HepG2 (cell line): ENCODE measurements around the gene ZNF821. TPM values are rescaled to one million over a fixed set of nuclear protein-coding genes. Genes with fewer than 3 reads are reported as not detected.

Experiments
- ATAC-seq: fragments of 200-7000 bp; cut with Tn5 transposase; 3 replicates; pipeline ENCODE4 v1.9.1; 2020; ENCODE audit warnings: mild to moderate bottlenecking, moderate library complexity
- BruUV-seq: library from RNA; stranded (reverse); fragments of 400-500 nt; replicated peaks from 2 replicates; lab custom pipeline; 2021; lab: Mats Ljungman, UMichigan
- CTCF ChIA-PET: fragments of 300-600 bp; formaldehyde crosslinking; extraction: SDS; loops from one replicate; lab custom pipeline; 2021; ENCODE audit warnings: low total read pairs, inconsistent platforms, low intra/inter-chr PET ratio; lab: Yijun Ruan, JAX
- POLR2A ChIA-PET: fragments of 350-600 bp; sonication (Branson Sonifier 250); formaldehyde crosslinking; loops from one replicate; lab custom pipeline; 2020; ENCODE audit warnings: antibody characterized with exemption, inconsistent platforms; lab: Yijun Ruan, JAX
- DNase-seq: peaks from one replicate; pipeline ENCODE4 v3.0.0-alpha.2; 2015; ENCODE audit warnings: low spot score
- FAIRE-seq: peaks from 3 replicates; lab custom pipeline; 2011; peaks lifted over from hg19 to GRCh38; lab: Jason Lieb, UNC
- H2AFZ ChIP-seq: one replicate; pipeline ENCODE4 v1.6.1; 2011; ENCODE audit warnings: low read length, inconsistent platforms
- H3K27ac ChIP-seq: fragments of 300-600 bp; 3 replicates; pipeline ENCODE4 v1.8.0; 2011; ENCODE audit warnings: mixed run types, mild to moderate bottlenecking, mixed read lengths, low read length, inconsistent platforms; ENCODE audit not compliant: insufficient read depth; ENCODE audit errors: extremely low read length
- H3K27me3 ChIP-seq, 2 experiments: fragments of 200-600 bp in 1 of 2; 2 replicates in 1 of 2; 3 replicates in 1 of 2; pipeline versions ENCODE4 v1.6.0 to v1.8.0; 2011; ENCODE audit warnings: low read length in 2 of 2, mild to moderate bottlenecking in 2 of 2, moderate library complexity in 2 of 2, inconsistent platforms in 1 of 2; ENCODE audit not compliant: insufficient read depth in 2 of 2, control insufficient read depth in 1 of 2
- H3K36me3 ChIP-seq, 2 experiments: fragments of 200-600 bp in 1 of 2; replicated peaks in 1 of 2; 2 replicates in 1 of 2; 3 replicates in 1 of 2; pipeline versions ENCODE4 v1.5.1 to v1.8.0; 2011; ENCODE audit warnings: low read length in 2 of 2, inconsistent platforms in 1 of 2; ENCODE audit not compliant: insufficient read depth in 2 of 2, control insufficient read depth in 1 of 2
- H3K4me1 ChIP-seq: 2 replicates; pipeline ENCODE4 v1.5.1; 2012; ENCODE audit warnings: low read length, inconsistent platforms; ENCODE audit not compliant: insufficient read depth
- H3K4me2 ChIP-seq: 2 replicates; pipeline ENCODE4 v1.6.0; 2011; ENCODE audit warnings: low read depth, low read length, inconsistent platforms
- H3K4me3 ChIP-seq, 3 experiments: fragments of 200-600 bp in 1 of 3; sonication (generic), shearing (Covaris generic) in 1 of 3; replicated peaks in 1 of 3; 2 replicates each; pipeline ENCODE4 v1.5.1; 2011 to 2016; ENCODE audit warnings: low read length in 3 of 3, inconsistent platforms in 2 of 3, low read depth in 2 of 3, mild to moderate bottlenecking in 2 of 3, control low read depth in 1 of 3, mixed read lengths in 1 of 3; ENCODE audit not compliant: insufficient read depth in 1 of 3
- H3K79me2 ChIP-seq: one replicate; pipeline ENCODE4 v1.6.1; 2011; ENCODE audit warnings: low read length, inconsistent platforms; ENCODE audit not compliant: insufficient read depth
- H3K9ac ChIP-seq: 2 replicates; pipeline ENCODE4 v1.6.0; 2011; ENCODE audit warnings: mild to moderate bottlenecking, low read depth, low read length, inconsistent platforms; ENCODE audit not compliant: insufficient read depth
- H3K9me3 ChIP-seq: 2 replicates; pipeline ENCODE4 v1.5.1; 2012; ENCODE audit warnings: mild to moderate bottlenecking, low read length
- H4K20me1 ChIP-seq: 2 replicates; pipeline ENCODE4 v1.6.0; 2011; ENCODE audit warnings: inconsistent platforms, mild to moderate bottlenecking, low read length, moderate library complexity; ENCODE audit not compliant: insufficient read depth
- ARID2 ChIP-seq: sonication (generic); formaldehyde crosslinking; IDR thresholded peaks from 2 replicates; pipeline ENCODE4 v1.8.1; 2022; ENCODE audit warnings: mild to moderate bottlenecking, missing genetic modification reagents, borderline replicate concordance
- CEBPG ChIP-seq: IDR thresholded peaks from 2 replicates; pipeline ENCODE4 v1.6.1; 2016
- EHMT2 ChIP-seq: fragments of 200-600 bp; sonication (generic); IDR thresholded peaks from 2 replicates; pipeline ENCODE4 v1.7.0; 2017; ENCODE audit warnings: antibody characterized with exemption, low read depth, low read length, borderline replicate concordance
- KDM5A ChIP-seq: fragments of 200-600 bp; sonication (generic); IDR thresholded peaks from 2 replicates; pipeline ENCODE4 v1.7.0; 2018; ENCODE audit warnings: antibody characterized with exemption, mild to moderate bottlenecking, low read length, borderline replicate concordance
- NR3C1 ChIP-seq: sonication (generic); formaldehyde crosslinking; IDR thresholded peaks from 2 replicates; pipeline ENCODE4 v1.4.0; 2020; ENCODE audit warnings: missing genetic modification reagents
- NRL ChIP-seq: sonication (generic); formaldehyde crosslinking; IDR thresholded peaks from 2 replicates; pipeline ENCODE4 v1.5.0; 2020; ENCODE audit warnings: missing genetic modification reagents, mild to moderate bottlenecking, moderate library complexity, borderline replicate concordance
- PATZ1 ChIP-seq: sonication (generic); formaldehyde crosslinking; IDR thresholded peaks from 2 replicates; pipeline ENCODE4 v1.4.0; 2020; ENCODE audit warnings: missing genetic modification reagents
- SMARCE1 ChIP-seq: fragments of 450-650 bp; IDR thresholded peaks from 2 replicates; pipeline ENCODE4 v1.6.1; 2017; ENCODE audit warnings: borderline replicate concordance
- SRF ChIP-seq: IDR thresholded peaks from 2 replicates; pipeline ENCODE4 v1.6.1; 2011; ENCODE audit warnings: mild to moderate bottlenecking, low read depth, low read length, moderate library complexity
- ZBTB43 ChIP-seq: sonication (generic); formaldehyde crosslinking; conservative IDR thresholded peaks from 2 replicates; pipeline ENCODE4 v1.4.0; 2020; ENCODE audit warnings: missing genetic modification reagents
- ZBTB7A ChIP-seq: sonication (generic); formaldehyde crosslinking; IDR thresholded peaks from 2 replicates; pipeline ENCODE4 v1.8.0; 2022; ENCODE audit warnings: mild to moderate bottlenecking, missing genetic modification reagents
- ZNF30 ChIP-seq: sonication (generic); formaldehyde crosslinking; IDR thresholded peaks from 2 replicates; pipeline ENCODE4 v1.5.0; 2020; ENCODE audit warnings: mild to moderate bottlenecking, missing genetic modification reagents
- ZNF660 ChIP-seq: sonication (generic); formaldehyde crosslinking; IDR thresholded peaks from 2 replicates; pipeline ENCODE4 v1.5.1; 2020; ENCODE audit warnings: mild to moderate bottlenecking, low read depth, missing genetic modification reagents, borderline replicate concordance
- ZNF703 ChIP-seq: sonication (generic); formaldehyde crosslinking; IDR thresholded peaks from 2 replicates; pipeline ENCODE4 v1.5.1; 2020; ENCODE audit warnings: missing genetic modification reagents, mild to moderate bottlenecking, moderate library complexity, borderline replicate concordance
- WGBS: methylation state at CpG from one replicate; pipeline ENCODE4 v1.1.6; 2017; ENCODE audit warnings: low lambda C conversion rate; 5-methylcytosine and 5-hydroxymethylcytosine counted together
- in situ Hi-C: cut with HindIII; loops from 2 replicates; pipeline ENCODE4 v1.10.0; 2017; ENCODE audit warnings: low pct_unique_long_range_greater_than_20kb; ENCODE audit not compliant: extremely low pct_ligation_motif_present
- intact Hi-C: fragments of 100-400 bp; cut with micrococcal nuclease; formaldehyde crosslinking; loops from one replicate; pipeline ENCODE4 v1.10.0; 2022; ENCODE audit not compliant: unreplicated experiment
- polyA plus RNA-seq, 8 experiments: library from polyadenylated mRNA; depleted of rRNA in 3 of 8; stranded (reverse) in 7 of 8; unstranded in 1 of 8; fragments of >200 nt; fragmentation: Illumina TruSeq in 4 of 8; extraction: Trizol in 4 of 8; gene quantifications; 2 replicates each; pipeline versions ENCODE4 v1.2.1 to v1.2.3, GENCODE V29; 2011 to 2016; ENCODE audit warnings: low read depth in 4 of 8, missing spikeins in 1 of 8, mixed read lengths in 1 of 8; ENCODE audit not compliant: insufficient read depth in 1 of 8
- total RNA-seq, 5 experiments: library from RNA; depleted of rRNA; stranded (reverse); fragments of >200 nt; fragmentation: Illumina TruSeq; extraction: Trizol; gene quantifications; 2 replicates each; pipeline ENCODE4 v1.2.3, GENCODE V29; 2016; ENCODE audit warnings: low read depth in 1 of 5
- TF ChIP-seq, protein P1 (sequence below): sonication (generic); formaldehyde crosslinking; IDR thresholded peaks from 2 replicates; pipeline ENCODE4 v1.4.0; 2020; ENCODE audit warnings: low read depth, mild to moderate bottlenecking, missing genetic modification reagents

The ZNF821 gene
- total and polyA plus RNA-seq, 2 of the 13 experiments (the other 11 are each of a cell fraction or from before 2014, with no cell fraction given) = 7.0 to 9.1 TPM

GRCh38 chr16:71895679-71896365, 11.8 kb upstream of the ZNF821 start (continued):
- TF ChIP-seq ARID2 (CRISPR knock-in tag) = 0 out of 2 replicates have a peak, but pooled peaks have one; percentile 51
- TF ChIP-seq NRL (CRISPR knock-in tag) = peak; percentile 80; the same call in 1 of the 2 replicates

GRCh38 chr16:71894921-71895678, 11.1 kb upstream of the ZNF821 start, which contains the start of gene IST1:
Gene IST1, plus strand, starts transcription at chr16:71895531. Its CDS starts 20,110 bp downstream, at chr16:71915641.
- peak within 1 kb of the TSS; percentile 98 for H3K9ac ChIP-seq
- BruUV-seq = no TSS peak
- peak; percentile 96 for DNase-seq
- H3K4me1 ChIP-seq = peaks cover 57% of the 10 kb centered on the region
- ChIA-PET POLR2A (interaction anchor here (0.8 to 4.9 kb wide), 10 partner anchors 11 to 198 kb away, joined by 3 to 59 read pairs (median 4); partner anchors contain the start of genes AP1G1, DHX38, HPR and TXNL4B), CTCF (no interaction called here)
- peaks cover 0 to 5% of the 10 kb centered on the region in 2 experiments; a peak in 1 of 5 replicates for H3K36me3 ChIP-seq
- no peaks in the 10 kb centered on the region; a peak in 1 of 5 replicates for H3K27me3 ChIP-seq
- peak within 1 kb of the TSS; percentile 95 for H3K27ac ChIP-seq
- H4K20me1 ChIP-seq = peaks cover 37% of the 10 kb centered on the region
- H2AFZ ChIP-seq = no peak within 1 kb of the TSS
- in situ Hi-C loops (loop anchor here (5.0 kb wide), 1 partner anchor 88 kb away; the partner anchor contains the start of gene AP1G1), intact Hi-C loops (loop anchor here (1.0 to 5.0 kb wide), 4 partner anchors 66 to 198 kb away; partner anchors contain the start of genes AP1G1, DHODH, DHX38 and TXNL4B)
- peak within 1 kb of the TSS; percentile 100 for H3K4me2 ChIP-seq
- FAIRE-seq = peak; percentile 50
- no peaks in the 10 kb centered on the region for H3K9me3 ChIP-seq
- 1% methylated on average over 49 of the region's 67 CpGs for WGBS
- ATAC-seq = peak; percentile 91
- peak within 1 kb of the TSS; percentile 85 to 98 (median 95) for H3K4me3 ChIP-seq
- H3K79me2 ChIP-seq = peaks cover 49% of the 10 kb centered on the region
- TF ChIP-seq, protein P1, sequence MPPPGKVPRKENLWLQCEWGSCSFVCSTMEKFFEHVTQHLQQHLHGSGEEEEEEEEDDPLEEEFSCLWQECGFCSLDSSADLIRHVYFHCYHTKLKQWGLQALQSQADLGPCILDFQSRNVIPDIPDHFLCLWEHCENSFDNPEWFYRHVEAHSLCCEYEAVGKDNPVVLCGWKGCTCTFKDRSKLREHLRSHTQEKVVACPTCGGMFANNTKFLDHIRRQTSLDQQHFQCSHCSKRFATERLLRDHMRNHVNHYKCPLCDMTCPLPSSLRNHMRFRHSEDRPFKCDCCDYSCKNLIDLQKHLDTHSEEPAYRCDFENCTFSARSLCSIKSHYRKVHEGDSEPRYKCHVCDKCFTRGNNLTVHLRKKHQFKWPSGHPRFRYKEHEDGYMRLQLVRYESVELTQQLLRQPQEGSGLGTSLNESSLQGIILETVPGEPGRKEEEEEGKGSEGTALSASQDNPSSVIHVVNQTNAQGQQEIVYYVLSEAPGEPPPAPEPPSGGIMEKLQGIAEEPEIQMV (CRISPR knock-in tag) = peak; percentile 99
- TF ChIP-seq ZNF703 (peak; percentile 95), SRF (no peak; the same call in 1 of the 2 replicates), CEBPG (peak; percentile 61), EHMT2 (peak; percentile 22; the same call in 1 of the 2 replicates), ZNF660 (CRISPR knock-in tag) (no peak), NR3C1 (no peak), ZBTB7A (CRISPR knock-in tag) (peak; percentile 76), ZBTB43 (CRISPR knock-in tag) (peak; percentile 92), PATZ1 (CRISPR knock-in tag) (peak; percentile 99), SMARCE1 (no peak), ZNF30 (CRISPR knock-in tag) (peak; percentile 86), KDM5A (no peak)
